Neural progenitor cell (in vitro differentiated cells): ENCODE measurements around the gene MED26.

ENCODE experiments used
- EZH2 ChIP-seq: fragments of 200-600 bp; sonication (generic); IDR thresholded peaks from 2 replicates; pipeline ENCODE4 v1.6.1; 2017; ENCODE audit warnings: antibody characterized with exemption, mild to moderate bottlenecking, moderate library complexity
- EZH2phosphoT487 ChIP-seq: fragments of 200-600 bp; sonication (generic); IDR thresholded peaks from 2 replicates; pipeline ENCODE4 v1.6.1; 2017; ENCODE audit warnings: antibody characterized with exemption
- TF ChIP-seq, protein P1 (sequence below): fragments of 200-600 bp; sonication (generic); IDR thresholded peaks from 2 replicates; pipeline ENCODE4 v1.5.1; 2017; ENCODE audit warnings: antibody characterized with exemption, mild to moderate bottlenecking

DNA sequence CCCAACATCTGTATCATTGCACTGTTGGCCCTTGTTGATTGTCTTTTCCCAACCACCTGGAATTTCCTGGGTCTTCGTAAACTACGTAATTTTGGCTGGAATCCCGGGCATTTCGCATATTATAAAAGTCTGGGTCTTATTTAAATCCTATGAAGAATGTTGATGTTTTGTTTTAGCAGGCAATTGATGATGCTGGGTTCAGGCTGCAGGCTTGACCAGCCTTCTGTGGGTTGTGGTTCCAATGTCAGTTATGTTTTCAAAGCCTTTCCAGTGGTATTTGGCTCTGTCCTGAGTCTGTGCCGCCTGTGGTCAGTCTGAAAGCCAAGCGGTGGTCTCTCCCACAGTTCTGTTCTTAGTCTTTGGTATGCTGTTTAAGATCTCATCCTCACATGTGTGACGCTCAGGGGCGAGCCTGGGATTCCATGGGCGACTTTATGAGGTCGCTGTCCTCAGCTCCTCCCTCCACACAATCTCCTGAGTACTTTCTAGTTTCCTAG lies 68.2 kb downstream of the MED26 start:
- TF ChIP-seq, protein P1, sequence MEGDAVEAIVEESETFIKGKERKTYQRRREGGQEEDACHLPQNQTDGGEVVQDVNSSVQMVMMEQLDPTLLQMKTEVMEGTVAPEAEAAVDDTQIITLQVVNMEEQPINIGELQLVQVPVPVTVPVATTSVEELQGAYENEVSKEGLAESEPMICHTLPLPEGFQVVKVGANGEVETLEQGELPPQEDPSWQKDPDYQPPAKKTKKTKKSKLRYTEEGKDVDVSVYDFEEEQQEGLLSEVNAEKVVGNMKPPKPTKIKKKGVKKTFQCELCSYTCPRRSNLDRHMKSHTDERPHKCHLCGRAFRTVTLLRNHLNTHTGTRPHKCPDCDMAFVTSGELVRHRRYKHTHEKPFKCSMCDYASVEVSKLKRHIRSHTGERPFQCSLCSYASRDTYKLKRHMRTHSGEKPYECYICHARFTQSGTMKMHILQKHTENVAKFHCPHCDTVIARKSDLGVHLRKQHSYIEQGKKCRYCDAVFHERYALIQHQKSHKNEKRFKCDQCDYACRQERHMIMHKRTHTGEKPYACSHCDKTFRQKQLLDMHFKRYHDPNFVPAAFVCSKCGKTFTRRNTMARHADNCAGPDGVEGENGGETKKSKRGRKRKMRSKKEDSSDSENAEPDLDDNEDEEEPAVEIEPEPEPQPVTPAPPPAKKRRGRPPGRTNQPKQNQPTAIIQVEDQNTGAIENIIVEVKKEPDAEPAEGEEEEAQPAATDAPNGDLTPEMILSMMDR, result no peak
- TF ChIP-seq EZH2 (no peak), EZH2phosphoT487 (no peak)
